Chondrocyte (in vitro differentiated cells): ENCODE results near the gene MIB1. TPM values are rescaled to one million over a fixed set of nuclear protein-coding genes. Genes with fewer than 3 reads are reported as not detected.

Experiments used
- DNase-seq: peaks from one replicate; pipeline ENCODE4 v3.0.0; 2021; ENCODE audit warnings: mixed read lengths, low spot score
- H3K27ac Mint-ChIP-seq: one replicate; pipeline ENCODE4 v1.8.0; 2021; ENCODE audit warnings: mild to moderate bottlenecking, moderate library complexity, mixed read lengths; ENCODE audit not compliant: unreplicated experiment
- H3K27me3 Mint-ChIP-seq: 2 replicates; pipeline ENCODE4 v1.8.0; 2021; ENCODE audit warnings: low read depth, mixed read lengths
- H3K36me3 Mint-ChIP-seq: 2 replicates; pipeline ENCODE4 v1.8.0; 2021; ENCODE audit warnings: low read depth, mixed read lengths
- H3K4me1 Mint-ChIP-seq: 2 replicates; pipeline ENCODE4 v1.8.0; 2021; ENCODE audit warnings: low read depth, mild to moderate bottlenecking, mixed read lengths
- H3K4me3 Mint-ChIP-seq: one replicate; pipeline ENCODE4 v1.8.0; 2021; ENCODE audit warnings: mild to moderate bottlenecking, moderate library complexity, mixed read lengths; ENCODE audit not compliant: unreplicated experiment
- H3K9me3 Mint-ChIP-seq: 2 replicates; pipeline ENCODE4 v1.8.0; 2021; ENCODE audit warnings: low read depth, mixed read lengths
- total RNA-seq: library from RNA; stranded (reverse); gene quantifications from 3 replicates; pipeline ENCODE4 v1.2.1, GENCODE V29; 2021
- TF ChIP-seq, protein P1 (sequence below): fragments of 200-600 bp; sonication (generic); IDR thresholded peaks from 2 replicates; pipeline ENCODE4 v1.5.0; 2021; ENCODE audit warnings: antibody characterized with exemption, mild to moderate bottlenecking, moderate library complexity

The MIB1 gene
- total RNA-seq, 1 donor from 2014 or later: 68.0 TPM

DNA sequence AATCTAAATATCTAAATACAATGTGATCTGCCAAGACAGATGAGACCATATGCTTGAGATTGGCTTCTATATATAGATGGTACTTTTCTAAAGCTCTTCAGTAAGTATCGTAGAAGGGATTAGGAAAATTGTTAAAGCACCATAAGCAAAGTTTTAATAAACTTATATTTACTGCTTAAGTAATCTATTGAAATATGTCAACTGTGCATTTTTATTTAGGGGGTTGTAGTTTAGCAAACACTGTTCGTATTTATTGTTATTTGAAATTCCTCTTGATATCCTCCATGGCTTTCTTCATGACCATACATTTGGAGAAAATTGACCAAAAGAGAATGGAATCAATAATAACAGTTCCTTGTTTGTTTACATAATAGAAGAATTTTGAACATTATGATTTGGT, 102.7 kb downstream of the MIB1 start:
- Mint-ChIP-seq H3K9me3 (no peaks in the 10 kb centered on the region), H3K4me3 (no peak overlapping the region), H3K36me3 (peaks cover 24% of the 10 kb centered on the region), H3K27ac (no peak overlapping the region), H3K27me3 (no peaks in the 10 kb centered on the region), H3K4me1 (no peaks in the 10 kb centered on the region)
- no peak for DNase-seq
- TF ChIP-seq, protein P1, sequence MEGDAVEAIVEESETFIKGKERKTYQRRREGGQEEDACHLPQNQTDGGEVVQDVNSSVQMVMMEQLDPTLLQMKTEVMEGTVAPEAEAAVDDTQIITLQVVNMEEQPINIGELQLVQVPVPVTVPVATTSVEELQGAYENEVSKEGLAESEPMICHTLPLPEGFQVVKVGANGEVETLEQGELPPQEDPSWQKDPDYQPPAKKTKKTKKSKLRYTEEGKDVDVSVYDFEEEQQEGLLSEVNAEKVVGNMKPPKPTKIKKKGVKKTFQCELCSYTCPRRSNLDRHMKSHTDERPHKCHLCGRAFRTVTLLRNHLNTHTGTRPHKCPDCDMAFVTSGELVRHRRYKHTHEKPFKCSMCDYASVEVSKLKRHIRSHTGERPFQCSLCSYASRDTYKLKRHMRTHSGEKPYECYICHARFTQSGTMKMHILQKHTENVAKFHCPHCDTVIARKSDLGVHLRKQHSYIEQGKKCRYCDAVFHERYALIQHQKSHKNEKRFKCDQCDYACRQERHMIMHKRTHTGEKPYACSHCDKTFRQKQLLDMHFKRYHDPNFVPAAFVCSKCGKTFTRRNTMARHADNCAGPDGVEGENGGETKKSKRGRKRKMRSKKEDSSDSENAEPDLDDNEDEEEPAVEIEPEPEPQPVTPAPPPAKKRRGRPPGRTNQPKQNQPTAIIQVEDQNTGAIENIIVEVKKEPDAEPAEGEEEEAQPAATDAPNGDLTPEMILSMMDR: no peak

DNA sequence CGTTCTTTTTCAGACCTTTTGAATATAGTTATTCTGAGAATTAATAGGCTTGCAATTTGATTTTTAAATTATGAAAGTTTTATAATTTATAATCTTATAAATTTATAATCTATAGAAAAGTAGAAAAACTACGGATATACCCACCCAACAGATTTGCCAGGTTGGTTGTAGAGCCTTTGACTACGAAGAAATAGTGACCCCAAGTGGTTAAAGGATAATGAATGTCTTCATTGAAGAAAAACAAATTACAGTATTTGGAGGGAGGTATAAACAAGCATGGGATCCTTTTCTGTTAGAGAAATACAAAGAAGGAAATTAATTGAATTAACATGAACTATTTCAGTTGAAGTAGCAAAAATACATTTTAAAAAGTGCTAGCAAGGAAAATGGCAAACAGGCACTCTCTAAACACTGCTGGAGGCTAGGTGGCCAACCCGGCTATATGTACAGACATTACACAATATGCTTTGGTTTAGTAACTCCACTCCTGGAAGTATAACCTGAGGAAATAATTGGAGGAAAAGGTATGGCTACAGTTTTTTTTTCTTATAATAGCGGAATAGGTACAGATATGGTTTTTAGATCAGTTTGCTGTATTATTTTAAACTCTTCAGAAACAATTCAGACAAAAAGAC, 110.9 kb downstream of the MIB1 start:
- Mint-ChIP-seq H3K27me3 (no peaks in the 10 kb centered on the region), H3K9me3 (no peaks in the 10 kb centered on the region), H3K36me3 (peaks cover 4% of the 10 kb centered on the region), H3K4me3 (no peak overlapping the region), H3K27ac (no peak overlapping the region), H3K4me1 (peaks cover 14% of the 10 kb centered on the region)
- TF ChIP-seq, protein P1: peak; percentile 76
- no peak for DNase-seq

DNA sequence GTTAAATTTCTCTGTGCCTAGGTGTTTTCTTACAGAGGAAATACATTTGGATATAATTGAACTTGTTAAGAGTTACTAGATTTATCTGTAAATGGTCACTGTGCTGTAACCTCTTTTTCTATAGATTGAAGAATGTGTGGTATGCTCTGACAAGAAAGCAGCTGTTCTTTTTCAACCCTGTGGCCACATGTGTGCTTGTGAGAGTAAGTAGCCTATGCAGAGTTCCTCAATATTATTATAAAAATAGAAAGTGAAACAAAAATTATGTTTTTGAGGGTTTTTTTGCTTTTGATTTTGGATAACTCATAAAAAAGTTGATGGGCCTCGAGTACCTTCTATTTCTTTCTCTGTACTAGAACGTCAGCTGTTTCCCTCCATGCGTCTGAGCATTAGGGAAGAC, 112.4 kb downstream of the MIB1 start:
- peak overlapping the region; percentile 52 for H3K27ac Mint-ChIP-seq

DNA sequence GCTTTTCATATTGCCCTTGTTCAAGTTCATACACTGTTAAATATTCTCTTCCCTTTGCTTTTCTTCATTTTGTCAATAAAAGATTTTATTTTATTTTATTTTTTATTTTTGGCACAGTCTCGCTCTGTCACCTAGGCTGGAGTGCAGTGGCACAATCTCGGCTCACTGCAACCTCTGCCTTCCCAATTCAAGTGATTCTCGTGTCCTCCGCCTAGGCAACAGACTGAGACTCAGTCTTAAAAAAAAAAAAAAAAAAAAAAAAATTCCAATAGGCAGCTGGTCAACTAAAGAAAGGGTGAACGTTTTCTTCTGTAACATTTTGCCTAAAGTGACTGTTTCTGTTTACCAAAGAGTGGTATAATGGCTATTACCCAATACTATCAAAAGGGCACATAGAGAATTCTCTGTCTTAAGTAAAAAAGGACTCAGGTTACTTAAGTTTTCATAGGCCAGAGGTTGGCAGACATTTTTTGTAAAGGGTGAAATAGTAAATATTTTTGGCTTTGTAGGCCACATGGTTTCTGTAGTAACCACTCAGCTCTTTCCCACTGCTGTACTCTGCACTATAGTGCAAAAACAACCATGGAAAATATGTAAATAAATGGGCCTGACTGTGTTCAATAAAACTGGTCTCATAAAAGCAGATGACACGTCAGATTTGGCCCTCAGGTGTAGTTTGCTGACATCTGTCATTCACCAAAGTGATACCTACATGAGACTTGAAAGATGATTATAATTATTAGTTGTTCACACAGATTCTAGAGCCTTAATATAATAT, 113.4 kb downstream of the MIB1 start:
- Mint-ChIP-seq H3K36me3 (peaks cover 13% of the 10 kb centered on the region), H3K9me3 (no peaks in the 10 kb centered on the region), H3K4me3 (no peak overlapping the region), H3K27ac (peak overlapping the region; percentile 30), H3K27me3 (no peaks in the 10 kb centered on the region), H3K4me1 (peaks cover 14% of the 10 kb centered on the region)
- no peak for DNase-seq
- TF ChIP-seq, protein P1: no peak

More for the DNA sequence above, 112.4 kb downstream of the MIB1 start:
- no peak for DNase-seq
- H3K4me3 Mint-ChIP-seq: no peak overlapping the region
- H3K36me3 Mint-ChIP-seq: peaks cover 10% of the 10 kb centered on the region
- no peaks in the 10 kb centered on the region for H3K27me3 Mint-ChIP-seq
- TF ChIP-seq, protein P1: no peak
- H3K9me3 Mint-ChIP-seq: no peaks in the 10 kb centered on the region
- peaks cover 14% of the 10 kb centered on the region for H3K4me1 Mint-ChIP-seq

DNA sequence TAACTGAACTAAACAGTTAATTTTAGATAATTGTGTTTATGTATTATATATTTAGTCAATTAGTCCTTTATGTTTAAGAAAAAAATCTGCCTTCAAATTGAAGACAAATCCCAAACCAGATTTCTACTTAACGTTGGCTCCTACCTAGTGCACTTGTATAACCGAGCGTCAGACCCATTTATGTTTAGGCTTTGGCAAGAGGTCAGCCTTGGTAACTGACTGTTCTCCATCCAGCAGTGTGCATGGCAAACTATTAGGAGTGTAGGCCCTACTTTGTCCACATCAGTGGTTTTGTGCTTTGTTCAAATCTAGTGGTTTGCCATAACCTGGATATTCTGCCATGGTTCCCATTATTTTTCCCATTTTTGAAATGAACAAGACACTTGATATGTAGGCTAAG, 114.8 kb downstream of the MIB1 start:
- H3K4me1 Mint-ChIP-seq: peaks cover 14% of the 10 kb centered on the region
- DNase-seq: no peak
- no peak overlapping the region for H3K27ac Mint-ChIP-seq
- TF ChIP-seq, protein P1: no peak
- no peaks in the 10 kb centered on the region for H3K9me3 Mint-ChIP-seq
- H3K4me3 Mint-ChIP-seq: no peak overlapping the region
- H3K36me3 Mint-ChIP-seq: peaks cover 19% of the 10 kb centered on the region
- H3K27me3 Mint-ChIP-seq: no peaks in the 10 kb centered on the region
